ENCODE data around the gene PITPNC1.
A peak's percentile ranks its signal among the peaks of the same experiment; 100 is the strongest.

PITPNC1 gene

DNA sequence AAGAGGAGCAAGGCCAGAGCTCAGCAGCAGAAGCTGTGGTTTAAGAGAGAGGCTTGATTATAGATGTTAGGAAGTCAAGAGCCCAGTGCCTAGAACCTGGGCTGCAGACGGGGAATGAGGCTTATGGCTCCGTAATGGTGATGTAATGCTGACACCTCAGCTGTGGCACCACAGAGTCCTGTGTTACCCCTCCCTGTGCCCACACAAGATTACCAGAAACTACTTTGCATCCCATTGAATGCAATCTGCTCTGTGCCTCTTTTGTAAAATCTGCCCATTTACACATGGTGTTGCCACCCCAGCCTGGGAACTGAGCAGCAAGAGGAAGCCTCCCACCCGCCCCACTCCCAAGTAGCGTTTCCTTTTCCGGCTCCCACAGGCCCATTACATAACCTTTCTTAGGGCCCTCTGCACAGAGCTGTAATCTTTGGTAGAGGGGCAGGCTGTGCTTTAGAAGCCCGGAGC lies 57.0 kb downstream of the PITPNC1 start:
- DNase-seq (ENCODE audit: low read depth): peak; percentile 23

DNA sequence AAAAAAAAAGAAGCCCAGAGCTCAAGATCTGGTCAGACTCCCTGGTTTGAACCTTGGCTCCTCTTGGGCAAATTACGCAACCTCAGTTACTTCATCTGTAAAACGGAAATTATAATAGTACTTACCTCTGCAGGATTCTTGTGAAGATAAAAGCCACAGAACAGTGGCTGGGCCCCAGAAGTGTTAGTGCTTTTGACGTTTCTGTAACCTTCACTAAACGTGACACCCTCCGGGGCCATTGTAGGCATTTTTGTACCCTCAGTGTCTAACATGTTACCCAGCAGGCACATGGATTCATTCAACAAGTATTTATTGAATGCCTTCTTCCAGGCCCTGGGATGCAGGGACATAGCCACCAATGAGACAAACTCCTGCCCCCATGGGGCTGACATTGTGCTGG lies 58.0 kb downstream of the PITPNC1 start:
- DNase-seq (ENCODE audit: low read depth): peak; percentile 33

DNA sequence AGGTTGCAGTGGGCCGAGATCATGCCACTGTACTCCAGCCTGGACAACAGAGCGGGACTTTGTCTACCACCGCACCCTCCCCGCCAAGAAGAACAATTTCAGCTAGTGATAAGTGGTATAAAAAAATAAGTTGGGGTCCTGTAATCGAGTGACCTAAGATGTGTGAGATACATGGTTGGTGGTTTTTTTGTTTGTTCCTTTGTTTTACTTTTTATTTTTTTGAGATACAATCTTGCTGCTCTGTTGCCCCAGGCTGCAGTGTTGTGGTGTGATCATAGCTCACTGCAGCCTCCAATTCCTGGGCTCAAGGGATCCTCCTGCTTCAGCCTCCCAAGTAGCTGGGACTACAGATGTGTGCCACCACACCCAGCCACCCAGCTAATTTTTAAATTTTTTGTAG lies 58.7 kb downstream of the PITPNC1 start:
- no peak for DNase-seq (ENCODE audit: low read depth)

DNA sequence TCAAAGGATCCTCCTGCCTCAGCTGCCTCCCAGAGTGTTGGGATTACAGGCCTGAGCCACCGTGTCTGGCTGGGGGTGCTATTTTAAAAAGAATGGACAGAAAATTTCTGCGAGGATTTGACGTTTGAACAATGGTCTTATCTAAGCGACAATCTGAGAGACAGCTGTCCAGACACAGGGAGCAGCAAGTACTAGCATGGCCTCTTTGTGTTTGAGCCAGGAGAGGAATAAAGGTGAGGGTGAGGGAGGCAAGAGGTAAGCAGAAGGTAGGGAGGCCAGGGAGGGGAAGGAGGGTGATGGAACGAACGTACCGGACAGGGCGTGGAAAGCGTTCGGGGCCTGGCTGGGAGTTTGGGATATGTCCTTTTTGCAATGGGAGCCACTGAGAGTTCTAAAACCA lies 59.2 kb downstream of the PITPNC1 start:
- no peak for DNase-seq (ENCODE audit: low read depth)

DNA sequence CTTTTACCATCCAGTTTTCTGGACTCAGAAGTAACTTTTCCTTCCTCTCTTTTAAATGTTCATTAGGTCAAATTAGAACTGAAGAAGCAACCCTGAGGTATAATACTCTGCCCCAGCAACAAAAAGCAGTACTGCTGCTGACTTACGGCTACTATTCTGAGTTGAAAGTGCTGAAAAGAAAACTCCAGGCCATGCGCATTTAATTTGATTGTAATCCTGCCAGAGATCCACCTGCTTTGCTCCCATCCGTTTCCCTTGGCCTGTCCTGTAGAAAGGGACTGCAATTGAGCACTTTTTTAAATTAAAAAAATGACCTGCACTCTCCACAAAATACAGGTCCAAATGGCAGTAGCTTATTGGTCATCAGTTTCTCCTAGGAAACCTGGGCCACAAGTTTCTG lies 61.6 kb downstream of the PITPNC1 start:
- no peak for DNase-seq (ENCODE audit: low read depth)

DNA sequence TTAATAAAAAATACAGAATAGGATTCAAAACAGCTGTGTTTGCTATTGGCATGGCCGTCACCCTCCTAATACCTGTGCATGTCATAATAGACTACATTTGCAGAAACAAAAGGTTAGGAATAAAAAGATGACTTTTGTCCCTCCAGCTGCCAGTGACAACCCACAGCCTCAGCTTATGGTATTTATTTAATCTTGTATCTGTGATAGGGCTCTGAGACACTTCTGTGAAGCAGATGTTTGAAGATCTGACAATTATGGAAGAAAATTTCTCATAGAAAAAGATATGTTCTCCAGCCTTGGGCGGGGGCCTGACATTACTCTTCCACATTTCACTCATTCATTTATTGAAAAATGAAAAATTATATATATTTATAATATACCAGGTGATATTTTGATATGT lies 62.2 kb downstream of the PITPNC1 start:
- no peak for DNase-seq (ENCODE audit: low read depth)

DNA sequence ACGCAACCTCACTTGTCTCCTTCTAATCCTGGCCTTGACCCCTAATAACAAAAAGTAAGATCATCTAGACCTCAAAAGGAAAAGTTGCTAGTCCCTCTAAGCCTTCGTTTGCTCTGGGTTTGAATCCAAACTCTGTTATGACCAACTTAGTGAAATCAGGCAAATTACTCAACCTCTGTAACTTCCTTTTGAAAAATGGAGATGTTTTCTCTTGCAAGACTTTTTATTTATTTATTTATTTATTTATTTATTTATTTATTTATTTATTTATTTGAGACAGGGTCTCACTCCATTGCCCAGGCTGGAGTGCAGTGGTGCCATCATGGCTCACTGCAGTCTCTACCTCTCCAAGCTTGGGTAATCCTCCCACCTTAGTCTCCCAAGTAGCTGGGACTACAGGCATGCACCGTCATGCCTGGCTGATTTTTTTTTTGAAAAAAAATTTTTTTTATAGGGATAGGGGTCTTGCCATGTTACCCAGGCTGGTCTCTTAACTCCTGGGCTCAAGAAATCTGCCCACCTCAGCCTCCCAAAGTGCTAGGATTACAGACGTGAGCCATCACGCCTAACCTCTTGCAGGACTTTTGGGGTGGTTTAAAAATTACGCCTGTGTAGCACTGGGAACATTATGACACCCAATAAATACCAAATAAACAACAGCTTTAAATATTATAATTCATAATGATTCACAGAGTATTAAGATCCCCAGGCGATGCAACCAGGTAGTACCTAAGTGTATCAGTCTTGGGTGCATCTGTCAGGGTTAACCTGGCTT lies 63.4 kb downstream of the PITPNC1 start:
- DNase-seq (ENCODE audit: low read depth): no peak

DNA sequence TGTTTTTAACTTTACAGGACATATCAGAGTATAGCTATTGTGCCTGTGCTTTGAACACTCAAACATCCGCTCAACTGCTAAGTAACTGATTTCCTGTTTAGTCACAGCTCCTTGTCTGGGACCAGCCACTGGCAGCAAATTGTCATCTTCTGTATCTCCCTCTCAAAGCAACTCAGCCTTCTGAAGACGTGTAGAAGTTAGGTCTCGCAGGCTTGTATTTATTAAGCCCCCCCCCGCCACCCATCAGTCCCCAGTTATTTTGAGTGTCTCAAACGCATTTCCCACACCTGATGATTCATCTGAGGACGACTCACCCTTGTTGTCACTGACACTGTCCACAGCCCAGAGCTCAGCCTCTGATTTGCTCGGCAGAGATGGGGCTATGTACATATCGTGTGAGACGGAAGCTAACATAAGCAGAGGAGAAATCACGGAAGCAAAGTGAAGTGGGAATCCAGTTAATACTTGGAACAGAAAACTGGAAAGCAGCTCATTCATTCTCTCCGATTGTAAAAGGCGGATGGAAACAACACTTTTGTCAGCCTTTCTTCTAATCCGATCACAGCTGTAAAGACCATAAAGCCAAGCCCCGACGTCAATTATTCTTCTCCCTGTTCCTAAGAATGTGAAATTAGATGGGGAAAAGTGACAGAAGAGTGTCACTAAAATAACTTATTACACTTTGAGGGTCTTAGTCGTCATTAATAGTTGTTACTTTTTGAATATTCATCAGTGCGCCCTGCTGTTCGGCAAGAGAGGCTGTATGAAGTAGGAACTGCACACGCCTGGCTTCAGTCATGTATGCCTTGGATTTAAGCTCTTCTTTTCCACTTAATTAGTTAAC lies 64.2 kb downstream of the PITPNC1 start:
- DNase-seq (ENCODE audit: low read depth): peak; percentile 43

DNA sequence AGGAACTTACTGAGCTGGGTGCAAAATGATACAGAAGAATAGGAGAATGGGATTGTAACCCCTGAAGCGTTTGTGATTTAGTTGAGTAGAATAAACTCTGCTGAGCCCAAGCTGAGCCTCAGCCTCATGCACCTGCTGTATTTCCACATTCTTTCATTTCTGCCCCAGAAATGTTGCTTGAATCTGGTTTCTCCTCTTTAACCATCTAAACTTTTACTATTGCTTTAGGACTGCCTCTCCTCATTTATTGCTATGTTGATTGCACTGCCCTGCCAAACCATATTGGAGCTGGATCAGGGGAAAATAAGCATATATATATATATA lies 64.8 kb downstream of the PITPNC1 start:
- DNase-seq (ENCODE audit: low read depth): no peak

DNA sequence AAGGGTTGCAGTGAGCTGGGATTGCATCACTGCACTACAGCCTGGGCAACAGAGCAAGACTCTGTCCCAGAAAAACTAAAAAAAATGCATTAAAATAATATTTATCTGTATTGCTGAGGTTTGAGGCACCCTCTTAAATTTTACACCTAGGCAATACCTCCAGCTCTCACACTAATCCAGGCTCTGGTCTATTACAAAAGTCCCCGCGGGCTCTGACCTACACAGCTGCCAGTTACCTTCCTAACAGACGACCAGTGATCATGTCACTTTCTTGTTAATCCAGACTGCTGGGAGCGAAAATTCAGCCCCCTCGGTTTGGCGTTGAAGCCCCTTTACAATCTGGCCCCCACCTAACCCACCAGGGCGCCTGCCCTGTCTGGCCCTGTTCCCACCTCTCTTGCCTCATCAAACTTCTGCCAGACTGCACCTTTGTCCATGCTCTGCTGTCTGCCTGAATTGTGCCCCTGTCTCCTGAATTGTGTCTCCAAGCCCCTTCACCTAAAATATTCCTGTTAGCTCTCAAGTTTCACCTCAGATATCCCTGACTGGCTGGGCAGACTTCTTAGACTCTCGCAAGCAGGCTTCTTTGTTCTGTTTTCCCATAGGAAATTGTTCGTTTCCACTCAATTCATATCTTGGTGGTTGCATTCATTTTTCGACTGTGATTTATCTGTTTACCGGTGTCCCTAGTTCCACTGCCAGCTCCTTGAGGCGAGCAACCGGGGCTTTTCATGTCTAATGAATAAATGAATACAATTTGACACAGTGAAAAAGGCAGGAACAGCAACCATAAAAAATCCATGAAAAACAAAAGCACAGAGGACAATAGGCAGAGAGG lies 65.9 kb downstream of the PITPNC1 start:
- no peak for DNase-seq (ENCODE audit: low read depth)

DNA sequence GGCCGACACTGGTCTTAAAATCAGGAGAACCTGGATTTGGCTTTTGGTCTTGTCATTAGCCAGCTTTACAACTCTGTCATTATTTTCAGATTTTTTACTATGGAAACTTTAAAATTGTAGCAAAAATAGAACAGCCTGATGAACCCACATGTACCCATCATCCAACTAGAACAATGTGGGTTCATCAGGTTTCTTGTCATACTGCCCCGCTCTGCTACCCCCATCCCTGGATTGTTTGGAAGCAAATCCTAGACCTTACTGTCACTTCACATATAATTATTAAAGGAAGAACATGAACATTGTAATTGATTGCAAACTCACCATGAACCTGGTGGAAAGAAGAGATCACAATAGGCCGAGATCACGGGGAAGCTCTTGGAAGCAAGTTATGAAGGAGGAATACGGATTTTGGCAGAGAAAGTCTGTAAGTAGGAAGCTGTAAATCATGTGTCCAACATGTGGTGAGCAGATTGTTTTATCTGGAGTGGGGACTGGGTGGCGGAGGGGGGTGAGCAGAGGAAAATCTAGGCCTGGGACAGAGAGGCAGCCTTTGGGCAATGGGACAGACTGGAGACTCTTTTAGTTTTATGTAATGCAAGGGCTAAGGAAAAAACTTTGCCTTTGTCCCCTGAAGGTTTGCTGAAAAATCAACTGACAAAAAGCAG lies 67.0 kb downstream of the PITPNC1 start:
- no peak for DNase-seq (ENCODE audit: low read depth)

DNA sequence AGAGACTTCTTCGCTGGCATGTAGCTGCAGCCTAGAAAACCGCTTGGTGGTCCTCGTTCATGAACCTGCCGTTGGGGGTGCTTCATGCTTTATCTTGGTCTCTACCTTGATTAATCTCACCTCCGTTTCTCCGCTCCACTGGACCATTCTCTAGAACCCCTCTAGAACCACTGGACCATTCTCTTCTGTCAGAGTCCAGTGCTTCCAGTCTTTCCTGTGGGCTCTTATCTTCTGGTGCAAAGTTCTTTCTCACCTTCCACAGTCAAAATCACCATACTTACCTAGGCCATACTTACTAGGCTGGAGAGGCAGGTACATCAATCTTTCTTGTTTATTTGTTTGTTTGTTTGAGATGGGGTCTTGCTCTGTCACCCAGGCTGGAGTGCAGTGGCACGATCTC lies 71.4 kb downstream of the PITPNC1 start:
- DNase-seq (ENCODE audit: low read depth): no peak

GRCh38 chr17:67449065-67449464 lies 72.0 kb downstream of the PITPNC1 start:
- DNase-seq (ENCODE audit: low read depth): no peak

GRCh38 chr17:67449845-67450755 lies 73.0 kb downstream of the PITPNC1 start:
- no peak for DNase-seq (ENCODE audit: low read depth)

DNA sequence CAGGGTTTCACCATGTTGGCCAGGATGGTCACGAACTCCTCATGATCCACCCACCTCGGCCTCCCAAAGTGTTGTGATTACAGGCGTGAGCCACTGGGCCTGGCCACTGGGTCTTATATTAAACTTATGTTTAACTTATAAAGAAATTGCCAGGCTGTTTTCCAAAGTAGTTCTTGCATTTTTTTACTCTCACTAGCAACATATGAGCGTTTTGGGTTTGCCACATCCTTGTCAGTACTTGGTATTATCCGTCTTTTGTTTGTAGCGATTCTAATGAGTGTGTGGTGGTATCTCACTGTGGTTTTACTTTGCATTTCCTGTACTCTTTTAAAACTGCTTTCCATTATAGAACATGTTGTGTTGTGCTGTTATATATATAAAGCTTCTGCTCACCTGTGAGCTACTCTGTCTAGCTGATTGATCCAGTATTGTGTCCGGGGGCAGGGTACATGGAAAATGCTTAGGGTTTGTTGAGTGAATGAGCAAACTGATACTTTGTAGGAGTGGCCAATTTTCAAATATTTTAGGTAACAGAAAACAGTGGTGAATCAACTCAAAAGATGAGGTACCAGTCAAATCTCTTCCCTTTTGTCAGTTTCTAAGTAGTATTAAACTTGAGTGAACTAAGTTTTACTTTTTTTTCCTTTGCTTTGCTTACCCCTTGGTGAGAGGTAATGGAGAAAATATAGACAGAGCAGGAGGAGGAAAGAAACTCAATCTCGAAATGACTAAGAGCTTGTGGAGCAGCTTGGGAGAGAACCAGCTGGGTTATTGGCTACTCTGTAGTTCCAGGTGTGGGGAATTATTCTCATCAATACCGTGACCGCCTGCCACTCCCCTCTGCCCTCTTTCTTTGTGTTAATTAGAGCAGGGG lies 75.8 kb downstream of the PITPNC1 start:
- DNase-seq (ENCODE audit: low read depth): no peak

DNA sequence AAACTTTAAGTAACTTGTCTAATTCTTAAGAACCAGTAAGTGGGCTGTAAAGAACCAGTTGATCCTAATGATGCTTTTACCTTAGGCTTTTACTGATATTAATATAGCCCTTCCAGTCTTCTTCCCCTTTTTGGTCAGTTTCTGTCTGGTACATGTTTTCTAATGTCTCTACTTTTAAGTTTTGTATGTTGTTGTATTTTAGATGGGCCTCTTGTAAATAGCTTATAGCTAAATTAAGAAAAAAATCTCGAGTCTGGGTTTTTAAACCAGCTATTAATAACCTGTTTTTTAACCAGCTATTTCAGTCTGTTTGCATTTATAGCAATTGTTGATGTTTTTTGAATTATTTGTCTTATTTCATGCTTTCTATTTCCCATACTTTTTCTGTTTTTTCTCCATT lies 79.0 kb downstream of the PITPNC1 start:
- no peak for DNase-seq (ENCODE audit: low read depth)

- DNase-seq (ENCODE audit: low read depth): no peak
Observed at GRCh38 chr17:67456889-67457288, 79.8 kb downstream of the PITPNC1 start.

DNA sequence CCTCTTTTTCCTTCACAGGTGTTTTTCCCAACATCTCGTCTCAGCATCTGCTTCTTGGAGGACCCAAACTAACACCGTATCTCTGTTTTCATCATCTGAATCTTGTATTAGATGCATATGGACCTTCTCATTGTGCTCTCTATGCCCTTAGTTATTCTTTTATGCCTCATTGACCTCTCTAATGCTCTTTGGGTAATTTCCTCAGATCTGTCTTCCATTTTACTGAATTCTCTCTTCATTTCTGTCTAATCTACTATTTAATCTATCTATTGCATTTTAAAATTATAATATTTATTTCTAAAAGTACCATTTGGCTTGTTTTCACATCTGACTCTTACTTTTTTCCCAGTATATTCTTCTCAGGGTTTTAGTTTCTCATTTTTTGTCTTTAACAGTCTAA lies 81.1 kb downstream of the PITPNC1 start:
- DNase-seq (ENCODE audit: low read depth): no peak

DNA sequence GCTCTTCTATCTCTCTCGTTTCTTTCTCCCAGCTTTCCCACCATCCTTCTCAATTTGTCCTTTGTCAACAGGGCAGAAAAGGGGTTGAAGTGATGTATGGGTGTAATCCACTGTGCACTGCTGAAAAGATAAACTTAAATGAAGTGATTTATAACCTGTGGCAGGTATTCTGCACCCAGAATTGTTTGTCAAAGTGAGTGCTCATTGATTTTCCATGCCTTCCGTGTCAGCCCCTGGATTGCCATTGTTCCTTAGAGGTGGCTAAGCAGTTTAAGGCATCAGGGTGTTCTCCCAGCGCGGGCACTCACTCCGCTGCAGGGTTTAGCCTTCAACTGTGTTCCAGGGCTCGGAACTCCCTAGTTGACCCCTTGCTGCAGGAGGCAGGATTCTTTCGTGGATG lies 82.9 kb downstream of the PITPNC1 start:
- DNase-seq (ENCODE audit: low read depth): no peak

DNA sequence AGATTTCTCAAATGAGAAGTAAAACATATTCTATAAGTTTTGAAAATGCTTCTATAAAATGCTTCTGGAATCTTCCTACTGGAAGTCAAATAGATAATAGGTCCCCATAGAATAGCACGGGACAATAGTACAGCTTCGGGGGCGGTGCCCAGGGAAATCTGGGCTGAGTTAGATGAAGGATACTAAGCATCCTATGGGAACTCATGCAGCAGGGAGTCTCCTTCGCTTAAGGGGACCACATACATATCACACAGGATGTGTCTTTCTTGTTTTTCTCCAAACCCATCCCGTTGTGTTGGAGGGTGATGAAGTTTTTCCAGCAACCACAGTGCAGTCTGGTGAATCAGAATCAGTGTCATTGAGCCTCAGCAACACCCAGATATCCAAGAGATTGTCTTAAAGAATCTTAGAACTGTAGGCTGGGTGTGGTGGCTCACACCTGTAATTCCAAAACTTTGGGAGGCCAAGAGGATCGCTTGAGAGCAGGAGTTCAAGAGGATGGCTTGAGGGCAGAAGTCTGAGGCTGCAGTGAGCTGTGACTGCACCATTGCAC lies 84.2 kb downstream of the PITPNC1 start:
- DNase-seq (ENCODE audit: low read depth): no peak
